Erythroblast (primary cell): ENCODE data around the gene GATD1.

Experiments used
- GATA1 ChIP-seq: IDR thresholded peaks from 2 replicates; pipeline ENCODE4 v1.6.1; 2011; ENCODE audit warnings: low read depth, mild to moderate bottlenecking, control low read depth, low read length, moderate library complexity
- POLR2A ChIP-seq: IDR thresholded peaks from 2 replicates; pipeline ENCODE4 v1.6.1; 2011; ENCODE audit warnings: mild to moderate bottlenecking, low read length

DNA sequence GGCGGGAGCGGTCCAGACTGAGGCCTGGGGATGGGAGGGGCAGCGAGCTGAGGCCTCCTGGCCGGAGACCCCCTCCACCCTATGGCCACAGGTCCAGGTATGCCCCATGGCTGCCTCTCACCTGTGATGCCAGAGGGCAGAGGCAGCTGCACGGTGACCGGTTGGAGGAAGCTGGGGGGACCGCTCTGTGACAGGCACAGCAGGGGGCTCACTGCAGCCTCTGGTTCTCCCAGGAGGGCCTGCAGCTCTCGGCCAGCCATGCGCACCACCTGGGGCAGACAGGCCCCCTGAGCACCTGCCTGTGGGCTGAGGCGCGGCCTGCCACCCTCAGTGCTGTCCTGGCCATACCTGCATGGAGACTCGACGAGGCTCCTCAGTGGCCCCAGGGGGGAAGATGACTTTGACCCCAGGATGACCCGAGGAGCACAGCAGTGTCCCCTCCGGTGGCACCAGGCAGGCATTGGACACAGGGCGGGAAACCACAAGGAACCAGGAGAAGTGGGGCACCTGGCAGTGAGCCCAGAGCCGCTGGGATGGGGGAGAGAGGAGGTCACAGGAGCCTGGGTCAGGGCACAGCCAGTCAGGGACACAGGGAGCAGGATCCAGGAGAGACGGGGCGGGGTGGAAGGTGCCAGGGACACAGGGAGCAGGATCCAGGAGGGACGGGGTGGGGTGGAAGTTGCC lies 24.0 kb upstream of the GATD1 start:
- TF ChIP-seq POLR2A (no peak), GATA1 (no peak)
